Stimulated activated CD8-positive, alpha-beta memory T cell treated with anti-CD3 and anti-CD28 coated beads, Interleukin-15, amount 100 ng/mL, for 4 hours (primary cell): ENCODE measurements around the gene GSAP.
"Not testable (repeated sequence)": the region's sequence is repeated elsewhere in the genome, so short reads cannot be mapped to it uniquely, and the experiment has no call there.

Source experiments
- DNase-seq, 2 donors: peaks; one replicate each; pipeline ENCODE4 v3.0.0-alpha.2; 2020; ENCODE audit warnings: low read depth in 2 of 2

Gene GSAP

GRCh38 chr7:77354914-77355313, 61.2 kb downstream of the GSAP start:
- DNase-seq, result no peak

GRCh38 chr7:77354484-77354883, 61.7 kb downstream of the GSAP start:
- no peak for DNase-seq

GRCh38 chr7:77353911-77354310, 62.2 kb downstream of the GSAP start:
- no peak for DNase-seq

GRCh38 chr7:77353407-77353721, 62.8 kb downstream of the GSAP start:
- DNase-seq, result no peak

GRCh38 chr7:77352665-77353406, 63.3 kb downstream of the GSAP start:
- DNase-seq, result no peak

GRCh38 chr7:77351539-77352004, 64.6 kb downstream of the GSAP start:
- peak; percentile 26 to 35 for DNase-seq

- no peak for DNase-seq
Observed at GRCh38 chr7:77349141-77349540, 67.0 kb downstream of the GSAP start.

- DNase-seq, result no peak
Observed at GRCh38 chr7:77348371-77348813, 67.8 kb downstream of the GSAP start.

GRCh38 chr7:77346441-77346840, 69.7 kb downstream of the GSAP start:
- DNase-seq, result no peak

- DNase-seq, result not testable (repeated sequence)
Observed at GRCh38 chr7:77345426-77345825, 70.7 kb downstream of the GSAP start.

- no peak for DNase-seq
Observed at GRCh38 chr7:77339726-77340125, 76.4 kb downstream of the GSAP start.

- no peak for DNase-seq
Observed at GRCh38 chr7:77338883-77339629, 77.1 kb downstream of the GSAP start.

- DNase-seq, result no peak
Observed at GRCh38 chr7:77338260-77338659, 77.9 kb downstream of the GSAP start.

- DNase-seq, result no peak
Observed at GRCh38 chr7:77337456-77337990, 78.6 kb downstream of the GSAP start.

GRCh38 chr7:77335581-77335980, 80.6 kb downstream of the GSAP start:
- DNase-seq, result no peak

GRCh38 chr7:77334039-77334438, 82.1 kb downstream of the GSAP start:
- DNase-seq, result not testable (repeated sequence)

- peak in 1 of 2 donors; percentile 14 for DNase-seq
Observed at GRCh38 chr7:77331938-77332695, 84.0 kb downstream of the GSAP start.

- DNase-seq, result no peak
Observed at GRCh38 chr7:77330169-77330882, 85.8 kb downstream of the GSAP start.

GRCh38 chr7:77329466-77330168, 86.5 kb downstream of the GSAP start:
- no peak for DNase-seq

GRCh38 chr7:77328669-77329068, 87.5 kb downstream of the GSAP start:
- no peak for DNase-seq
